ENCODE data around the gene PHACTR3. TPM values are rescaled to one million over a fixed set of nuclear protein-coding genes. Genes with fewer than 3 reads are reported as not detected.

Gene PHACTR3
- total and polyA plus RNA-seq, 4 donors: 0.14 to 0.42 (median 0.17) TPM

GRCh38 chr20:59880198-59880597 lies 275.9 kb downstream of the PHACTR3 start:
- no peak for TF ChIP-seq ZBTB33 (IDR thresholded peaks at IDR 0.05)
- no peak for TF ChIP-seq EGR1 (IDR thresholded peaks at IDR 0.05; ENCODE audit: low read depth in 2 of 2)
- no peak for TF ChIP-seq RAD21 (IDR thresholded peaks at IDR 0.05)
- no peak for TF ChIP-seq FOXA1 (IDR thresholded peaks at IDR 0.05)
- TF ChIP-seq, protein P1, sequence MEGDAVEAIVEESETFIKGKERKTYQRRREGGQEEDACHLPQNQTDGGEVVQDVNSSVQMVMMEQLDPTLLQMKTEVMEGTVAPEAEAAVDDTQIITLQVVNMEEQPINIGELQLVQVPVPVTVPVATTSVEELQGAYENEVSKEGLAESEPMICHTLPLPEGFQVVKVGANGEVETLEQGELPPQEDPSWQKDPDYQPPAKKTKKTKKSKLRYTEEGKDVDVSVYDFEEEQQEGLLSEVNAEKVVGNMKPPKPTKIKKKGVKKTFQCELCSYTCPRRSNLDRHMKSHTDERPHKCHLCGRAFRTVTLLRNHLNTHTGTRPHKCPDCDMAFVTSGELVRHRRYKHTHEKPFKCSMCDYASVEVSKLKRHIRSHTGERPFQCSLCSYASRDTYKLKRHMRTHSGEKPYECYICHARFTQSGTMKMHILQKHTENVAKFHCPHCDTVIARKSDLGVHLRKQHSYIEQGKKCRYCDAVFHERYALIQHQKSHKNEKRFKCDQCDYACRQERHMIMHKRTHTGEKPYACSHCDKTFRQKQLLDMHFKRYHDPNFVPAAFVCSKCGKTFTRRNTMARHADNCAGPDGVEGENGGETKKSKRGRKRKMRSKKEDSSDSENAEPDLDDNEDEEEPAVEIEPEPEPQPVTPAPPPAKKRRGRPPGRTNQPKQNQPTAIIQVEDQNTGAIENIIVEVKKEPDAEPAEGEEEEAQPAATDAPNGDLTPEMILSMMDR (IDR thresholded peaks at IDR 0.05; ENCODE audit: low read depth, low read length, missing input control): no peak
- TF ChIP-seq GABPA (IDR thresholded peaks at IDR 0.05 in 1 of 2, conservative IDR thresholded peaks at IDR 0.05 in 1 of 2): no peak
- no peak for TF ChIP-seq FOXA2 (IDR thresholded peaks at IDR 0.05)
- TF ChIP-seq YY1 (IDR thresholded peaks at IDR 0.05): no peak
- TF ChIP-seq HNF4A (conservative IDR thresholded peaks at IDR 0.05): no peak
- TF ChIP-seq TAF1 (conservative IDR thresholded peaks at IDR 0.05): no peak
- TF ChIP-seq NR2F2 (IDR thresholded peaks at IDR 0.05): no peak
- no peak for TF ChIP-seq HNF4G (IDR thresholded peaks at IDR 0.05)
- no peak for TF ChIP-seq RXRA (IDR thresholded peaks at IDR 0.05)
- no peak for TF ChIP-seq ATF3 (IDR thresholded peaks at IDR 0.05)
- TF ChIP-seq SP1 (IDR thresholded peaks at IDR 0.05): no peak
- WGBS: 89% methylated on average over 1 of the region's 1 CpG
- Histone ChIP-seq H3K36me3 (ENCODE audit: control insufficient read depth in 4 of 4, insufficient read depth in 3 of 4, low read depth in 1 of 4, low read length in 3 of 4) (no peaks in the 10 kb centered on the region), H3K4me1 (ENCODE audit: control insufficient read depth in 4 of 4, insufficient read depth in 4 of 4, low read length in 3 of 4) (no peaks in the 10 kb centered on the region), H3K9ac (ENCODE audit: low read depth in 1 of 2, low read length in 2 of 2) (no peak overlapping the region), H3K9me3 (ENCODE audit: control insufficient read depth in 4 of 4, low read length in 3 of 4) (no peaks in the 10 kb centered on the region), H3K4me3 (ENCODE audit: low read depth in 1 of 3, low read length in 3 of 3) (no peak overlapping the region), H3K27ac (ENCODE audit: low read depth in 1 of 2, low read length in 2 of 2) (no peak overlapping the region), H3K27me3 (ENCODE audit: control insufficient read depth in 4 of 4, insufficient read depth in 4 of 4, low read length in 3 of 4) (peaks cover 0 to 3% (median 0%) of the 10 kb centered on the region in 4 donors)
- no peak for DNase-seq (ENCODE audit: low spot score)

- WGBS: 81% methylated on average over 3 of the region's 3 CpGs
- Histone ChIP-seq H3K27ac (ENCODE audit: low read depth in 1 of 2, low read length in 2 of 2) (no peak overlapping the region), H3K4me1 (ENCODE audit: control insufficient read depth in 4 of 4, insufficient read depth in 4 of 4, low read length in 3 of 4) (no peaks in the 10 kb centered on the region), H3K9ac (ENCODE audit: low read depth in 1 of 2, low read length in 2 of 2) (no peak overlapping the region), H3K27me3 (ENCODE audit: control insufficient read depth in 4 of 4, insufficient read depth in 4 of 4, low read length in 3 of 4) (no peaks in the 10 kb centered on the region), H3K9me3 (ENCODE audit: control insufficient read depth in 4 of 4, low read length in 3 of 4) (no peaks in the 10 kb centered on the region), H3K36me3 (ENCODE audit: control insufficient read depth in 4 of 4, insufficient read depth in 3 of 4, low read depth in 1 of 4, low read length in 3 of 4) (no peaks in the 10 kb centered on the region), H3K4me3 (ENCODE audit: low read depth in 1 of 3, low read length in 3 of 3) (no peak overlapping the region)
- no peak for DNase-seq (ENCODE audit: low spot score)
- TF ChIP-seq HNF4A (conservative IDR thresholded peaks at IDR 0.05): no peak
- TF ChIP-seq FOXA2 (IDR thresholded peaks at IDR 0.05): no peak
- TF ChIP-seq RXRA (IDR thresholded peaks at IDR 0.05): no peak
- TF ChIP-seq HNF4G (IDR thresholded peaks at IDR 0.05): no peak
- TF ChIP-seq, protein P1 (IDR thresholded peaks at IDR 0.05; ENCODE audit: low read depth, low read length, missing input control): no peak
- TF ChIP-seq EGR1 (IDR thresholded peaks at IDR 0.05; ENCODE audit: low read depth in 2 of 2): no peak
- TF ChIP-seq, protein P2, sequence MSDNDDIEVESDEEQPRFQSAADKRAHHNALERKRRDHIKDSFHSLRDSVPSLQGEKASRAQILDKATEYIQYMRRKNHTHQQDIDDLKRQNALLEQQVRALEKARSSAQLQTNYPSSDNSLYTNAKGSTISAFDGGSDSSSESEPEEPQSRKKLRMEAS (IDR thresholded peaks at IDR 0.05): no peak
- TF ChIP-seq RAD21 (IDR thresholded peaks at IDR 0.05): no peak
- no peak for TF ChIP-seq NR2F2 (IDR thresholded peaks at IDR 0.05)
- TF ChIP-seq YY1 (IDR thresholded peaks at IDR 0.05): no peak
- TF ChIP-seq ATF3 (IDR thresholded peaks at IDR 0.05): no peak
These were observed 280.2 kb downstream of the PHACTR3 start for GRCh38 chr20:59884494-59884893.

Measured in liver (tissue), 9 donors.